Measurements from ENCODE around the gene TXLNA. TPM values are rescaled to one million over a fixed set of nuclear protein-coding genes. Genes with fewer than 3 reads are reported as not detected.

Gene TXLNA
- total and polyA plus RNA-seq, 7 experiments from 2014 or later = 16.7 to 83.3 (median 31.4) TPM

GRCh38 chr1:32187850-32188249 is 8.4 kb downstream of the TXLNA start:
- H3K27ac ChIP-seq (ENCODE audit: low read depth, low read length) = no peak overlapping the region
- no peak overlapping the region for H3K4me3 ChIP-seq (ENCODE audit: low read length)
- ChIA-PET CTCF (interaction anchor here (0.7 kb wide), 1 partner anchor 28 kb away, joined by 5 read pairs; no protein-coding TSS in a partner anchor), POLR2A (interaction anchor here (0.6 kb wide), 1 partner anchor 128 kb away, joined by 3 read pairs; no protein-coding TSS in a partner anchor)
- H3K27me3 ChIP-seq (ENCODE audit: control insufficient read depth in 2 of 2, insufficient read depth in 2 of 2, low read length in 2 of 2) = no peaks in the 10 kb centered on the region
- Mint-ChIP-seq H3K27me3 (no peaks in the 10 kb centered on the region), H3K27ac (peak overlapping the region in 1 of 9 donors; percentile 25), H3K4me3 (no peak overlapping the region), H3K9me3 (no peaks in the 10 kb centered on the region), H3K4me1 (peaks cover 18 to 44% (median 24%) of the 10 kb centered on the region in 7 donors), H3K36me3 (peaks cover 20 to 49% (median 42%) of the 10 kb centered on the region in 5 donors)
- intact Hi-C loops (cut with micrococcal nuclease) = no loop called here
- ATAC-seq = no peak
- no peak for DNase-seq
- H3K36me3 ChIP-seq (ENCODE audit: control insufficient read depth in 2 of 3, insufficient read depth in 3 of 3, low read length in 3 of 3) = peaks cover 28 to 82% (median 29%) of the 10 kb centered on the region in 3 experiments
- no peaks in the 10 kb centered on the region for H3K4me1 ChIP-seq (ENCODE audit: control insufficient read depth in 2 of 2, insufficient read depth in 2 of 2, low read length in 2 of 2)
- H3K9me3 ChIP-seq (ENCODE audit: control insufficient read depth in 2 of 3, low read length in 3 of 3) = no peaks in the 10 kb centered on the region

- H3K4me1 ChIP-seq (ENCODE audit: control insufficient read depth in 2 of 2, insufficient read depth in 2 of 2, low read length in 2 of 2) = peaks cover 19 to 24% of the 10 kb centered on the region in 2 donors
- peaks cover 27 to 54% (median 38%) of the 10 kb centered on the region in 5 donors for H3K36me3 Mint-ChIP-seq
- DNase-seq (no peak), ATAC-seq (no peak)
- peaks cover 31 to 60% (median 37%) of the 10 kb centered on the region in 7 donors for H3K4me1 Mint-ChIP-seq
- H3K9me3 ChIP-seq (ENCODE audit: control insufficient read depth in 2 of 3, low read length in 3 of 3) = no peaks in the 10 kb centered on the region
- peak overlapping the region in 2 of 9 donors; percentile 46 to 58 for H3K27ac Mint-ChIP-seq
- no peak overlapping the region for H3K4me3 ChIP-seq (ENCODE audit: low read length)
- POLR2A ChIA-PET = interaction anchor here (0.7 to 1.2 kb wide), 2 partner anchors 12 to 153 kb away, joined by 3 read pairs; no protein-coding TSS in a partner anchor
- CTCF ChIA-PET = no interaction called here
- H3K27ac ChIP-seq (ENCODE audit: low read depth, low read length) = no peak overlapping the region
- intact Hi-C loops (cut with micrococcal nuclease) = no loop called here
- H3K27me3 Mint-ChIP-seq = no peaks in the 10 kb centered on the region
- H3K27me3 ChIP-seq (ENCODE audit: control insufficient read depth in 2 of 2, insufficient read depth in 2 of 2, low read length in 2 of 2) = no peaks in the 10 kb centered on the region
- no peaks in the 10 kb centered on the region for H3K9me3 Mint-ChIP-seq
- H3K36me3 ChIP-seq (ENCODE audit: control insufficient read depth in 2 of 3, insufficient read depth in 3 of 3, low read length in 3 of 3) = peaks cover 20 to 82% (median 36%) of the 10 kb centered on the region in 3 experiments
- H3K4me3 Mint-ChIP-seq = no peak overlapping the region
Measured at GRCh38 chr1:32192220-32192948, 12.9 kb downstream of the TXLNA start.

GRCh38 chr1:32194984-32195383 is 15.5 kb downstream of the TXLNA start:
- H3K36me3 Mint-ChIP-seq = peaks cover 22 to 48% (median 29%) of the 10 kb centered on the region in 5 donors
- DNase-seq (no peak), ATAC-seq (no peak)
- H3K9me3 Mint-ChIP-seq = no peaks in the 10 kb centered on the region
- CTCF ChIA-PET = interaction anchor here (0.6 kb wide), 2 partner anchors 49 to 225 kb away, joined by 3 read pairs; no protein-coding TSS in a partner anchor
- Histone ChIP-seq H3K27ac (ENCODE audit: low read depth, low read length) (no peak overlapping the region), H3K4me3 (ENCODE audit: low read length) (no peak overlapping the region), H3K27me3 (ENCODE audit: control insufficient read depth in 2 of 2, insufficient read depth in 2 of 2, low read length in 2 of 2) (no peaks in the 10 kb centered on the region), H3K4me1 (ENCODE audit: control insufficient read depth in 2 of 2, insufficient read depth in 2 of 2, low read length in 2 of 2) (peaks cover 24 to 29% of the 10 kb centered on the region in 2 donors), H3K36me3 (ENCODE audit: control insufficient read depth in 2 of 3, insufficient read depth in 3 of 3, low read length in 3 of 3) (peaks cover 10 to 56% (median 21%) of the 10 kb centered on the region in 3 experiments), H3K9me3 (ENCODE audit: control insufficient read depth in 2 of 3, low read length in 3 of 3) (no peaks in the 10 kb centered on the region)
- no peak overlapping the region for H3K27ac Mint-ChIP-seq
- intact Hi-C loops (cut with micrococcal nuclease) = no loop called here
- POLR2A ChIA-PET = interaction anchor here (1.1 to 7.7 kb wide), 3 partner anchors 11 to 15 kb away, joined by 3 to 49 read pairs (median 18); partner anchors contain the start of genes IQCC and TXLNA
- no peaks in the 10 kb centered on the region for H3K27me3 Mint-ChIP-seq
- peaks cover 37 to 72% (median 48%) of the 10 kb centered on the region in 7 donors for H3K4me1 Mint-ChIP-seq
- H3K4me3 Mint-ChIP-seq = no peak overlapping the region

GRCh38 chr1:32195531-32195930 is 16.1 kb downstream of the TXLNA start:
- Mint-ChIP-seq H3K27ac (peak overlapping the region in 1 of 9 donors; percentile 30), H3K4me3 (peak overlapping the region in 5 of 10 donors; percentile 30 to 75 (median 55)), H3K27me3 (no peaks in the 10 kb centered on the region), H3K9me3 (no peaks in the 10 kb centered on the region), H3K4me1 (peaks cover 41 to 74% (median 52%) of the 10 kb centered on the region in 7 donors), H3K36me3 (peaks cover 22 to 45% (median 27%) of the 10 kb centered on the region in 5 donors)
- Histone ChIP-seq H3K36me3 (ENCODE audit: control insufficient read depth in 2 of 3, insufficient read depth in 3 of 3, low read length in 3 of 3) (peaks cover 10 to 53% (median 19%) of the 10 kb centered on the region in 3 experiments), H3K27me3 (ENCODE audit: control insufficient read depth in 2 of 2, insufficient read depth in 2 of 2, low read length in 2 of 2) (no peaks in the 10 kb centered on the region), H3K27ac (ENCODE audit: low read depth, low read length) (no peak overlapping the region), H3K4me3 (ENCODE audit: low read length) (no peak overlapping the region), H3K9me3 (ENCODE audit: control insufficient read depth in 2 of 3, low read length in 3 of 3) (no peaks in the 10 kb centered on the region), H3K4me1 (ENCODE audit: control insufficient read depth in 2 of 2, insufficient read depth in 2 of 2, low read length in 2 of 2) (peaks cover 24 to 31% of the 10 kb centered on the region in 2 donors)
- ChIA-PET POLR2A (interaction anchor here (1.1 to 7.7 kb wide), 5 partner anchors 10 to 199 kb away, joined by 3 to 49 read pairs (median 9); partner anchors contain the start of genes BSDC1, IQCC, KPNA6 and TXLNA), CTCF (interaction anchor here (0.6 kb wide), 2 partner anchors 50 to 224 kb away, joined by 3 read pairs; no protein-coding TSS in a partner anchor)
- intact Hi-C loops (cut with micrococcal nuclease) = no loop called here
- DNase-seq (no peak), ATAC-seq (no peak)

DNA sequence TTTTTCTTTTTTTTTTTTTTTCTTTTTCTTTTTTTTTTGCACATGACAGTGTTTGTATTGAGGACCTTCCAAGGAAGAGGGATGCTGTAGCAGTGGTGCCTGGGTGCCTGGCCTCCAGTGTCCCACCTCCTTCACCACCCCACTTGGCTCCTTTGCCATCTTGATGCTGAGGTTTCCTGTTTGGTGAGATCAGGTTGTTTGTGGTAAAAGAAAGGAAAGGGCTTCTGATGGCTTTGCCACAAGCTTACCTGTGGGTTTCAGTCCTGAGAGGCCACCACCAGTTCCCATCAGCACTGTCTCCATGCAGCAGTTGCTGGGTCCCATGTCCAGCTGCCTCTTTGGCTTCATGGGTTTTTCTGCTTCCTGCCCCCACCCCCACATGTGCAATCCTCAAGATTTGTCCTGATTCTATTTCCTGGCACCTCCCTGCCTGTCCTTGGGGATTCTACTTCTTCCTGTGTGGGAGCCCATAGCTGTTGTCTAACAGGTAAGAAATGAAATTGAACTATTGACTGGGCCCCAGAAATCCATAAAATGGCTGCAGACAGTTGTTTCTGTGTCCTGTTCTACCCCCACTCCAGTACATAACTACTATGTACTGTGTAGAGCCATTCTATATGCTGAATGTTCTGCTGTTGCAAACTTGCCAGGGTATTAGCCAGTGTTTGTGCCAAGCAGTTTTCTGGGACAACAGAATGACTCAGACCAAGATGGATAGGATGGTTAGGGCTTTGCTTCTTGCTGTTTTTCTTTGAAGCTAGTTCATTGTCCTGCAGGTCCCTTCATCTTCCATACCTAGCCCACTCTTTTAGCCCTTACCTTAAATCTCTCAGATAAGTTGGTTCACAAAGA is 16.7 kb downstream of the TXLNA start:
- H3K9me3 ChIP-seq (ENCODE audit: control insufficient read depth in 2 of 3, low read length in 3 of 3) = no peaks in the 10 kb centered on the region
- intact Hi-C loops (cut with micrococcal nuclease) = no loop called here
- H3K4me3 Mint-ChIP-seq = peak overlapping the region in 9 of 10 donors; percentile 1 to 75 (median 55)
- no peaks in the 10 kb centered on the region for H3K27me3 Mint-ChIP-seq
- no peaks in the 10 kb centered on the region for H3K9me3 Mint-ChIP-seq
- peak in 2 of 9 donors; percentile 23 to 24 for DNase-seq
- peaks cover 10 to 47% (median 19%) of the 10 kb centered on the region in 3 experiments for H3K36me3 ChIP-seq (ENCODE audit: control insufficient read depth in 2 of 3, insufficient read depth in 3 of 3, low read length in 3 of 3)
- CTCF ChIA-PET = interaction anchor here (0.6 kb wide), 1 partner anchor 172 kb away, joined by 9 read pairs; no protein-coding TSS in a partner anchor
- no peaks in the 10 kb centered on the region for H3K27me3 ChIP-seq (ENCODE audit: control insufficient read depth in 2 of 2, insufficient read depth in 2 of 2, low read length in 2 of 2)
- peaks cover 41 to 74% (median 52%) of the 10 kb centered on the region in 7 donors for H3K4me1 Mint-ChIP-seq
- ATAC-seq = no peak
- H3K27ac ChIP-seq (ENCODE audit: low read depth, low read length) = no peak overlapping the region
- POLR2A ChIA-PET = interaction anchor here (0.6 to 7.7 kb wide), 6 partner anchors 10 to 199 kb away, joined by 3 to 49 read pairs (median 6); partner anchors contain the start of genes BSDC1, IQCC, KPNA6 and TXLNA
- no peak overlapping the region for H3K4me3 ChIP-seq (ENCODE audit: low read length)
- peaks cover 22 to 45% (median 27%) of the 10 kb centered on the region in 5 donors for H3K36me3 Mint-ChIP-seq
- H3K4me1 ChIP-seq (ENCODE audit: control insufficient read depth in 2 of 2, insufficient read depth in 2 of 2, low read length in 2 of 2) = peaks cover 24 to 31% of the 10 kb centered on the region in 2 donors
- H3K27ac Mint-ChIP-seq = peak overlapping the region in 7 of 9 donors; percentile 15 to 87 (median 72)

DNA sequence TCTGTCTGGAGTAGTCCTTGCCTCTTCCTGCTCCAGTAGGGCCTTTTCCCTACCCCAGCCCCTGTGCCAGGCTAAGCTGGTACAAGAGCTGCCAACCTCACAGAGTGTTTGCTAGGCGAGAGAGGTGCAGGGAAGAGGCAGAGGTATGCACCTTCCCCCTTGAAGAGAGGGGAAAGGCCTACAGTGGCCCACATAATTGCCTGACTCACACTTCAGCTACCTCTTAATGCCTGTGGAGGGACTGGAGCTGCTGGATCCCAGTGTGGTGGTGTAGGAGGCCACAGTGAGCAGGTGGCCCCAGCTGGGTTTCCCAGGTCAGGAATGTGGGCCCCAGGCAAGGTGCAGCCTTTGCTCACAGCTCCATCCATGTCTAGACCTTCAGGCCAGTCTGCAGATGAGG is 17.6 kb downstream of the TXLNA start:
- CTCF ChIA-PET = no interaction called here
- peaks cover 17 to 38% (median 19%) of the 10 kb centered on the region in 5 donors for H3K36me3 Mint-ChIP-seq
- POLR2A ChIA-PET = interaction anchor here (0.6 to 7.7 kb wide), 8 partner anchors 9 to 198 kb away, joined by 3 to 49 read pairs (median 4); partner anchors contain the start of genes BSDC1, HDAC1, IQCC and KPNA6
- Histone ChIP-seq H3K4me1 (ENCODE audit: control insufficient read depth in 2 of 2, insufficient read depth in 2 of 2, low read length in 2 of 2) (peaks cover 31 to 37% of the 10 kb centered on the region in 2 donors), H3K36me3 (ENCODE audit: control insufficient read depth in 2 of 3, insufficient read depth in 3 of 3, low read length in 3 of 3) (peaks cover 3 to 38% (median 11%) of the 10 kb centered on the region in 3 experiments), H3K9me3 (ENCODE audit: control insufficient read depth in 2 of 3, low read length in 3 of 3) (no peaks in the 10 kb centered on the region), H3K27ac (ENCODE audit: low read depth, low read length) (no peak overlapping the region), H3K27me3 (ENCODE audit: control insufficient read depth in 2 of 2, insufficient read depth in 2 of 2, low read length in 2 of 2) (no peaks in the 10 kb centered on the region), H3K4me3 (ENCODE audit: low read length) (no peak overlapping the region)
- ATAC-seq (no peak), DNase-seq (no peak)
- peaks cover 49 to 77% (median 61%) of the 10 kb centered on the region in 7 donors for H3K4me1 Mint-ChIP-seq
- H3K27ac Mint-ChIP-seq = peak overlapping the region in 5 of 9 donors; percentile 4 to 81 (median 67)
- H3K27me3 Mint-ChIP-seq = no peaks in the 10 kb centered on the region
- H3K9me3 Mint-ChIP-seq = no peaks in the 10 kb centered on the region
- intact Hi-C loops (cut with micrococcal nuclease) = no loop called here
- H3K4me3 Mint-ChIP-seq = peak overlapping the region in 2 of 10 donors; percentile 55 to 68
